AG10803 (cell line): ENCODE data around the gene SIL1.
"Not testable (repeated sequence)": the region's sequence is repeated elsewhere in the genome, so short reads cannot be mapped to it uniquely, and the experiment has no call there.

ENCODE experiments used
- DNase-seq: peaks from one replicate; pipeline ENCODE4 v3.0.0; 2010; ENCODE audit warnings: low read depth
- H3K4me3 ChIP-seq: 2 replicates; pipeline ENCODE4 v1.5.1; 2011; ENCODE audit warnings: mild to moderate bottlenecking, low read length, control low read depth
- TF ChIP-seq, protein P1 (sequence below): conservative IDR thresholded peaks from 2 replicates; pipeline ENCODE4 v1.5.1; 2011; ENCODE audit warnings: mild to moderate bottlenecking, low read length, control low read depth, inconsistent platforms

SIL1 gene

DNA sequence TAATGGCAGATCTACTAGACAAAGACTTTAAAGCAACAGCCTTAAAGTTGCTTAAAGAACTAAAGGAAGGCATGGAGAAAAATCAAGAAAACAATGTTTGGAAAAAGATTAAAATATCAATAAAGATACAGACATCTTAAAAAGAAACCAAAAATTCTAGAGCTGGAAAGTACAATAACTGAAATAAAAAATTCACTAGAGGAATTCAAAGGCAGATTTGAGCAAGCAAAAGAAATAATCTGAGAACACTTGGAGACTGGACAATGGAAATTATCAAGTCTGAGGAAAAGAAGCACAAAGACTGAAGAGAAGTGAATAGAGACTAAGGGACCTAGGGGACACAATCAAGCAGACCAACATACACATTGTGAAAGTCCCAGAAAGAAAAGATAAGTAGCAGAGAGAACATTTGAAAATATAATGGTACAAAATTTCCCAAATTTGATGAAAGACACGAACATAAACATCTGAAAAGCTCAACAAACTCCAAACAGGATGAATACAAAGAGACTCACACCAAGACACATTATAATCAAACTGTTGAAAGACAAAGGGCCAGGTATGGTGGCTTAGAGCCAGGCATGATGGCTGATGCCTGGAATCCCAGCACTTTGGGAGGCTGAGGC lies 26.3 kb downstream of the SIL1 start:
- TF ChIP-seq, protein P1, sequence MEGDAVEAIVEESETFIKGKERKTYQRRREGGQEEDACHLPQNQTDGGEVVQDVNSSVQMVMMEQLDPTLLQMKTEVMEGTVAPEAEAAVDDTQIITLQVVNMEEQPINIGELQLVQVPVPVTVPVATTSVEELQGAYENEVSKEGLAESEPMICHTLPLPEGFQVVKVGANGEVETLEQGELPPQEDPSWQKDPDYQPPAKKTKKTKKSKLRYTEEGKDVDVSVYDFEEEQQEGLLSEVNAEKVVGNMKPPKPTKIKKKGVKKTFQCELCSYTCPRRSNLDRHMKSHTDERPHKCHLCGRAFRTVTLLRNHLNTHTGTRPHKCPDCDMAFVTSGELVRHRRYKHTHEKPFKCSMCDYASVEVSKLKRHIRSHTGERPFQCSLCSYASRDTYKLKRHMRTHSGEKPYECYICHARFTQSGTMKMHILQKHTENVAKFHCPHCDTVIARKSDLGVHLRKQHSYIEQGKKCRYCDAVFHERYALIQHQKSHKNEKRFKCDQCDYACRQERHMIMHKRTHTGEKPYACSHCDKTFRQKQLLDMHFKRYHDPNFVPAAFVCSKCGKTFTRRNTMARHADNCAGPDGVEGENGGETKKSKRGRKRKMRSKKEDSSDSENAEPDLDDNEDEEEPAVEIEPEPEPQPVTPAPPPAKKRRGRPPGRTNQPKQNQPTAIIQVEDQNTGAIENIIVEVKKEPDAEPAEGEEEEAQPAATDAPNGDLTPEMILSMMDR = no peak
- H3K4me3 ChIP-seq = no peak overlapping the region
- DNase-seq = no peak

DNA sequence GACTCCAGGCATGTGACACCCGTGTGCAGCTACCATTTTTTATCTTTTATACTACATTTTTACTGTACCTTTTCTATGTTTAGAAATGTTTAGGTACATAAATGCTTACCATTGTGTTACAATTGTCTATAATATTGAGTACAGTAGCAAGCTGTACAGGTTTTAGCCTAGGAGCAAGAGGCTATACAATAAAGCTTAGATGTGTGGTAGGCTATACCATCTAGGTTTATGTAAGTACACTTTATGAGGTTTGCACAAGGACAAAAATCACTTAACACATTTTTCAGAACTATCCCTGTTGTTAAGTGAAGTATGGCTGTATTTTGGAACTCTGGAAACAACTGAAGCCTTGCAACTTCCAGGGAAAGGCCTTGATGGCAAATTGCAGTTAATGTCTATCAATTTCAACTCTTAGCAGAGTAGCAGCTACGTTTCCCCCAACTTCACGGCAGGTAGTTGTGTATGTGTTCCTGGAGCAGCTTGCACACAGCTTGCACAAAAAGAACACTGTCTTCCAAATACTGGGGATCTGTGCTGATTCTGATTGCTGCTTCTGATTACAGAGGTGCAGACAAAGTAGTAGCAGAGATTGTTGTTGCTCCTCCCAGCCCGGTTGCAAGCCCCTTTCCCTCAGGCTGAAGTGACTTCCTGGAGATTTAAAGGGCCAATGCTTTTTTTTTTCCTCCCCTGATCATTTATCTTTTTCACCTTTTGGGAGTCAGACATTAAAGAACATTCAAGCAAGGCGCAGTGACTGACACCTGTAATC lies 30.0 kb downstream of the SIL1 start:
- TF ChIP-seq, protein P1 = no peak
- H3K4me3 ChIP-seq = no peak overlapping the region
- no peak for DNase-seq

DNA sequence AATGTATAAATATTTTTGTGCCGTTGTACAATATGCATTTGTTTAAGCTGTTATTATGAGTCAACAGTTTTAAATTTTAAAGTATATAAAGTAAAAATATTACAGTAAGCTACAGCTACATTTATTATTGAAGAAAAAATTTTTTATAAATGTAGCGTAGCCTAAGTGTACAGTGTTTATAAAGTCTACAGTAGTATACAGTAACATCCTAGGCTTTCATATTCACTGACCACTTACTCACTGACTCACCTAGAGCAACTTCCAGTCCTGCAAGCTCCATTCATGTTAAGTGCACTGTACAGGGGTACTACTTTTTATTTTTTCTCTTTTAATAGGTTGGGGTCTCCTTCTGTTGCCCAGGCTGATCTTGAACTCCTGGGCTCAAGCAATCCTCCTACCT lies 30.6 kb downstream of the SIL1 start:
- no peak for DNase-seq
- no peak overlapping the region for H3K4me3 ChIP-seq
- TF ChIP-seq, protein P1 = no peak

DNA sequence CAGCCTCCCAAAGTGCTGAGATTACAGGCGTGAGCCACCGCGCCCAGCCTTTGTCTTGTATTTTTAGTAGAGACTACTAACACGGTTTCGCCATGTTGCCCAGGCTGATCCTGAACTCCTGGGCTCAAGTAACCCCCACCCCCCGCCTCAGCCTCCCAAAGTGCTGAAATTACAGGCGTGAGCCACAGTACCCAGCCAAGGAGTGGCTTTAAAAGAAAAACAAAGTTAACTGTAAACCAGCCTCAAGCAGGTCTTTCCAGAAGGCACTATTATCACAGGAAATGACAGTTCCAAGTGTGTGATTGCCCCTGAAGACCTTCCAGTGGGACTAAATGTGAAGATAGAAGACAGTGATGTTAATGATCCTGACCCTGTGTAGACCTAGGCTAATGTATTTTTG lies 31.1 kb downstream of the SIL1 start:
- DNase-seq = no peak
- TF ChIP-seq, protein P1 = no peak
- H3K4me3 ChIP-seq = no peak overlapping the region

DNA sequence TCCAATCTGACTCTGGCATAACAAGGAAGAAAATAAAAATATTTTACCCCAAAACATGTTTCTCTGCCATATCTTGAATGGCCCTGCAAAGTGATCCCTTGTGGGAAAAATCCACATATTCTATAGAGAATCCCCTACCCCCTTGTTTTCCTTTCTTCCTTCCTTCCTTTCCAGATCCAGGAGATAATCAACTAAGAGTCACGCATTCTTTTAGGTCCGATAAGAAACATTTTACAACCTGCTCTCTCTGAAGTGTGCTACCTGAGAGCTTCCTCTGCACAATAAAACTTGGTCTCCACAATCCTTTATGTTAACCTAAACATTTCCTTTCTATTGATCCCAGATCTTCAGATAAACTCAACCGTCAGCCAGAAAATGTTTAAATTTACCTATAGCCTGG lies 33.3 kb downstream of the SIL1 start:
- not testable (repeated sequence) for H3K4me3 ChIP-seq

DNA sequence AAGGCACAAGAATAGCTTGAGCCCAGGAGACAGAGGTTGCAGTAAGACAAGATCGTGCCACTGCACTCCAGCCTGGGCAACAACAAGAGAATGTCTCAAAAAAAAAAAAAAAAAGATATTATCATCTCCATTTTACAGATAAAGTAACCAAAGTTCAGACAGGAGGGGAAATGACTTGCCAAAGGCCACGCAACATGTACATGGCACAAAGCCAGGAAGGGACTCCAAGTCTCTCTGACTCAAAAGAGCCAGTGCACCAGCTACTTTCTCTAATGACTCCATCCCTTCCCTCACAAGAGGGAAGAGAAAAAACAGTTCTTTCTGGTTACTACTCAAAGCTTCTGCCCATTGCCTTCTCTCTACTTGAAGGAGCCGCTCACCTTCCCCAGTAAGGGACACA lies 34.1 kb downstream of the SIL1 start:
- H3K4me3 ChIP-seq = no peak overlapping the region
- no peak for DNase-seq
- TF ChIP-seq, protein P1 = no peak

More for the DNA sequence above, 33.3 kb downstream of the SIL1 start:
- DNase-seq = not testable (repeated sequence)

DNA sequence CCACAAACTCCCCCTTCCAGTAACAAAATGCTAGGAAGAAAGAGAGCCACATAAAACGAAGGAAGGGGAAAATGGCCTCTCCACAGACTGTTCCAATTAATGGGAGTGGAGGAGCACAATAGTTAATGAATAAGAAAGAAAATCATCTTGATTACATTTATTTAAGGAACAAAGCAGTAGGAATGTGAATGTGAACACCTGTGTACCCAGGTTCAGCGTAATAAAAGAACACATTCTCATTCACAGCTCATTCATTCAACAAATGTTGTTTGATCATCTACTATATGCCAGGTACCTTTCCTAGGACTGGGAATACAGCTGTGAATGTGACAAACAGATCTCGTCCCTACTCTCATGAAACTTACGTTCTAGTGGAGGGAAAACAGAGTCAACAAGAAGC lies 35.7 kb downstream of the SIL1 start:
- TF ChIP-seq, protein P1 = no peak

More for the DNA sequence above, 35.7 kb downstream of the SIL1 start:
- DNase-seq = no peak
- H3K4me3 ChIP-seq = no peak overlapping the region
